ENCODE data around the gene TMEM39B. TPM values are rescaled to one million over a fixed set of nuclear protein-coding genes. Genes with fewer than 3 reads are reported as not detected.

The TMEM39B gene
- total and polyA plus RNA-seq, 2 donors (not counting 3 experiments of a cell fraction or from before 2014, with no cell fraction given): 47.3 to 64.3 TPM

GRCh38 chr1:32025515-32025914, 47.2 kb upstream of the TMEM39B start:
- ChIA-PET CTCF (interaction anchor here (1.5 to 1.7 kb wide), 2 partner anchors 9 to 37 kb away, joined by 4 to 8 read pairs; no protein-coding TSS in a partner anchor), POLR2A (interaction anchor here (0.8 kb wide), 1 partner anchor 10 kb away, joined by 3 read pairs; no protein-coding TSS in a partner anchor)
- H3K4me1 ChIP-seq (ENCODE audit: control insufficient read depth, extremely low read depth, insufficient read depth, low read length): peaks cover 9% of the 10 kb centered on the region
- peaks cover 4 to 17% of the 10 kb centered on the region in 2 experiments for H3K36me3 ChIP-seq (ENCODE audit: control insufficient read depth in 2 of 2, extremely low read depth in 1 of 2, insufficient read depth in 2 of 2, low read length in 2 of 2)
- no peak for DNase-seq (ENCODE audit: low read depth, low spot score)
- dilution Hi-C loops (cut with MboI; ENCODE audit: extremely low pct_ligation_motif_present, low sequenced_read_pairs): no loop called here
- no peaks in the 10 kb centered on the region for H3K9me3 ChIP-seq (replicated peaks; ENCODE audit: control insufficient read depth, insufficient read depth, low read length)
- no peak overlapping the region for H2AFZ ChIP-seq (ENCODE audit: low read depth, low read length)
- H3K4me2 ChIP-seq (ENCODE audit: insufficient read depth, low read length): no peak overlapping the region
- peaks cover 98% of the 10 kb centered on the region for H3K79me2 ChIP-seq (ENCODE audit: control insufficient read depth, insufficient read depth, low read length)
- intact Hi-C loops (cut with micrococcal nuclease): loop anchor here (5.0 kb wide), 1 partner anchor 37 kb away; no protein-coding TSS in a partner anchor
- no peaks in the 10 kb centered on the region for H3K27me3 ChIP-seq (ENCODE audit: control insufficient read depth in 2 of 2, insufficient read depth in 2 of 2, low read length in 2 of 2)
- H4K20me1 ChIP-seq (replicated peaks; ENCODE audit: control insufficient read depth, extremely low read depth, insufficient read depth, low read length): peaks cover 25% of the 10 kb centered on the region
- no peak for FAIRE-seq
- no peak for TF ChIP-seq POLR2AphosphoS5 (IDR thresholded peaks at IDR 0.05; ENCODE audit: insufficient read depth, low read depth, low read length)
- no peak for TF ChIP-seq GATA2 (IDR thresholded peaks at IDR 0.05; ENCODE audit: insufficient read depth, insufficient read length, low read depth, low read length)
- TF ChIP-seq MAX (IDR thresholded peaks at IDR 0.05; ENCODE audit: insufficient read depth, insufficient read length): no peak
- TF ChIP-seq POLR2A (IDR thresholded peaks at IDR 0.05; ENCODE audit: low read depth, low read length): no peak
- TF ChIP-seq EZH2 (IDR thresholded peaks at IDR 0.05; ENCODE audit: borderline replicate concordance, low read depth, low read length, severe bottlenecking): no peak
- TF ChIP-seq JUN (IDR thresholded peaks at IDR 0.05; ENCODE audit: borderline replicate concordance, insufficient read depth, insufficient read length, low read depth): no peak
- no peak for TF ChIP-seq MYC (IDR thresholded peaks at IDR 0.05; ENCODE audit: low read depth, low read length)
- no peak for TF ChIP-seq CTCF (IDR thresholded peaks at IDR 0.05; ENCODE audit: extremely low read depth in 1 of 2, insufficient read depth in 1 of 2, low read depth in 1 of 2, low read length in 2 of 2)
- TF ChIP-seq FOS (IDR thresholded peaks at IDR 0.05; ENCODE audit: borderline replicate concordance, insufficient read depth, low read length): no peak
- no peaks in the 10 kb centered on the region for H3K9me1 ChIP-seq (replicated peaks; ENCODE audit: control insufficient read depth, extremely low read depth, insufficient read depth, low read length)
- no TSS peak for BruUV-seq (replicated peaks)
- no peak overlapping the region for H3K9ac ChIP-seq (replicated peaks; ENCODE audit: extremely low read depth, insufficient read depth, low read length)
- H3K4me3 ChIP-seq (replicated peaks in 1 of 3; ENCODE audit: insufficient read depth in 1 of 3, low read depth in 1 of 3, low read length in 3 of 3): no peak overlapping the region
- H3K27ac ChIP-seq (ENCODE audit: insufficient read depth, low read depth, low read length): no peak overlapping the region
